Neural cell (in vitro differentiated cells): ENCODE data around the gene CENPA.

Experiments
- EP300 ChIP-seq: fragments of 450-650 bp; conservative IDR thresholded peaks from 2 replicates; pipeline ENCODE4 v1.6.1; 2014; ENCODE audit warnings: antibody characterized with exemption, mild to moderate bottlenecking, moderate library complexity; ENCODE audit not compliant: poor library complexity, severe bottlenecking
- EZH2 ChIP-seq: fragments of 200-600, 300-800 bp; shearing (Covaris generic), sonication (generic); IDR thresholded peaks from 2 replicates; pipeline ENCODE4 v1.6.1; 2014; ENCODE audit warnings: antibody characterized with exemption, low read length, borderline replicate concordance, mild to moderate bottlenecking; ENCODE audit not compliant: insufficient read depth, poor library complexity, severe bottlenecking
- POLR2AphosphoS5 ChIP-seq: IDR thresholded peaks from 2 replicates; pipeline ENCODE4 v1.6.1; 2012
- RAD21 ChIP-seq: fragments of 450-650 bp; conservative IDR thresholded peaks from 2 replicates; pipeline ENCODE4 v1.6.1; 2014; ENCODE audit warnings: antibody characterized with exemption, mild to moderate bottlenecking, moderate library complexity

GRCh38 chr2:26744953-26745352 is 40.9 kb upstream of the CENPA start:
- no peak for TF ChIP-seq EZH2
- no peak for TF ChIP-seq RAD21
- no peak for TF ChIP-seq POLR2AphosphoS5
- TF ChIP-seq EP300 = no peak
